Rectal smooth muscle tissue (tissue), 1 donor: ENCODE results near the gene SPINK13.
"Not testable (repeated sequence)": the region's sequence is repeated elsewhere in the genome, so short reads cannot be mapped to it uniquely, and the experiment has no call there.

ENCODE experiments used
- H3K27ac ChIP-seq: one replicate; pipeline ENCODE4 v1.7.0; 2013; ENCODE audit warnings: low read depth, low read length, inconsistent platforms
- H3K27me3 ChIP-seq: one replicate; pipeline ENCODE4 v1.7.0; 2013; ENCODE audit warnings: low read length; ENCODE audit not compliant: control insufficient read depth, insufficient read depth
- H3K36me3 ChIP-seq: one replicate; pipeline ENCODE4 v1.7.0; 2013; ENCODE audit warnings: low read length; ENCODE audit not compliant: control insufficient read depth, insufficient read depth
- H3K4me1 ChIP-seq: one replicate; pipeline ENCODE4 v1.7.0; 2013; ENCODE audit warnings: low read length; ENCODE audit not compliant: control insufficient read depth, insufficient read depth
- H3K4me3 ChIP-seq: one replicate; pipeline ENCODE4 v1.7.0; 2013; ENCODE audit warnings: low read length
- H3K9ac ChIP-seq: one replicate; pipeline ENCODE4 v1.7.0; 2013; ENCODE audit warnings: low read length

Gene SPINK13

GRCh38 chr5:148320011-148320963, 51.7 kb downstream of the SPINK13 start:
- H3K4me3 ChIP-seq, result peak overlapping the region; percentile 6
- H3K36me3 ChIP-seq, H3K9ac ChIP-seq, H3K4me1 ChIP-seq, H3K27ac ChIP-seq, H3K27me3 ChIP-seq: not testable (repeated sequence)

- Histone ChIP-seq H3K4me1 (no peaks in the 10 kb centered on the region), H3K27me3 (no peaks in the 10 kb centered on the region)
Observed at GRCh38 chr5:148333262-148333849, 64.8 kb downstream of the SPINK13 start.

GRCh38 chr5:148335259-148335658, 66.7 kb downstream of the SPINK13 start, which contains the start of gene SPINK9:
TSS of gene SPINK9 (plus strand) at chr5:148335559. CDS start at chr5:148335614, 55 bp downstream.
- Histone ChIP-seq H3K4me3 (no peak within 1 kb of the TSS), H3K27ac (no peak within 1 kb of the TSS), H3K36me3 (no peaks in the 10 kb centered on the region), H3K27me3 (no peaks in the 10 kb centered on the region), H3K9ac (no peak within 1 kb of the TSS), H3K4me1 (no peaks in the 10 kb centered on the region)

More at GRCh38 chr5:148333262-148333849, 64.8 kb downstream of the SPINK13 start:
- no peak overlapping the region for H3K4me3 ChIP-seq
- no peak overlapping the region for H3K9ac ChIP-seq
- no peak overlapping the region for H3K27ac ChIP-seq
- no peaks in the 10 kb centered on the region for H3K36me3 ChIP-seq
